GM23338 (cell line): Measurements from ENCODE around the gene COL4A2. TPM values are rescaled to one million over a fixed set of nuclear protein-coding genes. Genes with fewer than 3 reads are reported as not detected.

ENCODE experiments used
- ATAC-seq: fragments of 200-7000 bp; cut with Tn5 transposase; 3 replicates; pipeline ENCODE4 v1.9.1; 2020
- DNase-seq: peaks from one replicate; pipeline ENCODE4 v3.0.0-alpha.2; 2015; ENCODE audit warnings: low spot score
- H2AFZ ChIP-seq: fragments of 200-600 bp; sonication (generic); 2 replicates; pipeline ENCODE4 v1.8.0; 2016; ENCODE audit warnings: antibody characterized with exemption, mild to moderate bottlenecking, moderate library complexity
- H3F3A ChIP-seq: fragments of 200-600 bp; sonication (generic); replicated peaks from 2 replicates; pipeline ENCODE4 v1.8.0; 2017; ENCODE audit warnings: antibody characterized with exemption, mixed run types, low read depth
- H3K27ac ChIP-seq: fragments of 200-600 bp; sonication (generic); 2 replicates; pipeline ENCODE4 v1.6.1; 2016; ENCODE audit warnings: low read depth
- H3K27me3 ChIP-seq: fragments of 200-600 bp; sonication (generic); 2 replicates; pipeline ENCODE4 v1.8.0; 2016; ENCODE audit warnings: mild to moderate bottlenecking, mixed run types, moderate library complexity; ENCODE audit not compliant: insufficient read depth
- H3K36me3 ChIP-seq: fragments of 200-600 bp; sonication (generic); 2 replicates; pipeline ENCODE4 v1.8.0; 2016; ENCODE audit warnings: mild to moderate bottlenecking; ENCODE audit not compliant: insufficient read depth
- H3K4me1 ChIP-seq: fragments of 200-600 bp; sonication (generic); 2 replicates; pipeline ENCODE4 v1.8.0; 2016; ENCODE audit warnings: mild to moderate bottlenecking, moderate library complexity; ENCODE audit not compliant: insufficient read depth
- H3K4me2 ChIP-seq: fragments of 200-600 bp; sonication (generic); 2 replicates; pipeline ENCODE4 v1.7.1; 2017; ENCODE audit warnings: mixed run types
- H3K4me3 ChIP-seq: fragments of 200-600 bp; sonication (generic); 2 replicates; pipeline ENCODE4 v1.6.1; 2016; ENCODE audit warnings: mixed run types
- H3K79me2 ChIP-seq: fragments of 200-600 bp; sonication (generic); replicated peaks from 2 replicates; pipeline ENCODE4 v1.8.0; 2017; ENCODE audit warnings: mild to moderate bottlenecking; ENCODE audit not compliant: insufficient read depth
- H3K9me2 ChIP-seq: fragments of 200-600 bp; sonication (generic); 2 replicates; pipeline ENCODE4 v1.8.0; 2017; ENCODE audit not compliant: insufficient read depth
- H4K20me1 ChIP-seq: fragments of 200-600 bp; sonication (generic); replicated peaks from 2 replicates; pipeline ENCODE4 v1.8.0; 2017; ENCODE audit warnings: mild to moderate bottlenecking; ENCODE audit not compliant: insufficient read depth
- H3K27ac Mint-ChIP-seq: 2 replicates; pipeline ENCODE4 v1.8.0; 2020; ENCODE audit warnings: inconsistent platforms, mild to moderate bottlenecking, moderate library complexity, mixed read lengths
- H3K27me3 Mint-ChIP-seq: 3 replicates; pipeline ENCODE4 v1.8.0; 2022; ENCODE audit warnings: low read depth, mild to moderate bottlenecking, moderate library complexity, mixed read lengths, inconsistent platforms; ENCODE audit not compliant: insufficient read depth, poor library complexity
- H3K36me3 Mint-ChIP-seq: 3 replicates; pipeline ENCODE4 v1.8.0; 2021; ENCODE audit warnings: low read depth, mild to moderate bottlenecking, inconsistent platforms, moderate library complexity, mixed read lengths
- H3K4me1 Mint-ChIP-seq: 3 replicates; pipeline ENCODE4 v1.8.0; 2020; ENCODE audit warnings: mild to moderate bottlenecking, inconsistent platforms, mixed read lengths
- H3K4me3 Mint-ChIP-seq: 3 replicates; pipeline ENCODE4 v1.8.0; 2021; ENCODE audit warnings: moderate library complexity, mild to moderate bottlenecking, inconsistent platforms, mixed read lengths
- H3K9me3 Mint-ChIP-seq: 3 replicates; pipeline ENCODE4 v1.8.0; 2020; ENCODE audit warnings: moderate library complexity, mild to moderate bottlenecking, inconsistent platforms, mixed read lengths
- CREB1 ChIP-seq: fragments of 250-450 bp; sonication (Bioruptor Pico); IDR thresholded peaks from 2 replicates; pipeline ENCODE4 v1.5.0; 2020; ENCODE audit warnings: low read depth, mild to moderate bottlenecking, moderate library complexity
- EZH2 ChIP-seq: fragments of 200-600 bp; sonication (generic); IDR thresholded peaks from one replicate; pipeline ENCODE4 v1.8.0; 2017; ENCODE audit warnings: antibody characterized with exemption, mild to moderate bottlenecking, low read depth; ENCODE audit not compliant: unreplicated experiment
- EZH2phosphoT487 ChIP-seq: fragments of 200-600 bp; sonication (generic); IDR thresholded peaks from one replicate; pipeline ENCODE4 v1.8.1; 2018; ENCODE audit warnings: antibody characterized with exemption; ENCODE audit not compliant: unreplicated experiment
- JUNB ChIP-seq: IDR thresholded peaks from one replicate; pipeline ENCODE4 v1.6.1; 2016; ENCODE audit warnings: antibody characterized with exemption; ENCODE audit not compliant: unreplicated experiment
- NANOG ChIP-seq: IDR thresholded peaks from 2 replicates; pipeline ENCODE4 v1.6.1; 2016; ENCODE audit warnings: antibody characterized with exemption, borderline replicate concordance
- POLR2AphosphoS5 ChIP-seq: IDR thresholded peaks from 2 replicates; pipeline ENCODE4 v1.6.1; 2016; ENCODE audit warnings: antibody characterized with exemption, low read depth
- STAT1 ChIP-seq: IDR thresholded peaks from one replicate; pipeline ENCODE4 v1.6.1; 2016; ENCODE audit warnings: antibody characterized with exemption; ENCODE audit not compliant: unreplicated experiment
- ZNF114 ChIP-seq: fragments of 250-450 bp; sonication (Bioruptor Pico); IDR thresholded peaks from 2 replicates; pipeline ENCODE4 v1.5.0; 2020; ENCODE audit warnings: mild to moderate bottlenecking, moderate library complexity
- ZNF331 ChIP-seq: fragments of 250-450 bp; sonication (Bioruptor Pico); IDR thresholded peaks from 2 replicates; pipeline ENCODE4 v1.5.0; 2020; ENCODE audit warnings: low read depth, mild to moderate bottlenecking, moderate library complexity
- polyA plus RNA-seq: library from polyadenylated mRNA; unstranded; fragments of >200 nt; fragmentation: Nextera tagmentation; extraction: Ambion mirVana; gene quantifications from 2 replicates; pipeline ENCODE4 v1.2.1, GENCODE V29; 2016
- total RNA-seq: library from RNA; depleted of rRNA; stranded (reverse); fragments of >200 nt; shearing (Covaris generic); gene quantifications from 2 replicates; pipeline ENCODE4 v1.2.3, GENCODE V29; 2014
- TF ChIP-seq, protein P1 (sequence below): fragments of 250-450 bp; sonication (Bioruptor Pico); IDR thresholded peaks from 2 replicates; pipeline ENCODE4 v1.5.0; 2020; ENCODE audit warnings: mild to moderate bottlenecking, moderate library complexity
- TF ChIP-seq, protein P2 (sequence below): IDR thresholded peaks from one replicate; pipeline ENCODE4 v1.6.1; 2018; ENCODE audit warnings: antibody characterized with exemption; ENCODE audit not compliant: unreplicated experiment
- TF ChIP-seq, protein P3 (sequence below): IDR thresholded peaks from 2 replicates; pipeline ENCODE4 v1.6.1; 2016; ENCODE audit warnings: antibody characterized with exemption
- TF ChIP-seq, protein P4 (sequence below), 2 experiments: fragments of 200-600 bp in 1 of 2; sonication (generic) in 1 of 2; conservative IDR thresholded peaks; 2 replicates each; pipeline versions ENCODE4 v1.5.1 to v1.6.1; 2016 to 2017; ENCODE audit warnings: antibody characterized with exemption in 2 of 2, low read depth in 2 of 2, mild to moderate bottlenecking in 2 of 2, moderate library complexity in 1 of 2

The COL4A2 gene
- total and polyA plus RNA-seq, 2 experiments from 2014 or later: 37.4 to 131 TPM

DNA sequence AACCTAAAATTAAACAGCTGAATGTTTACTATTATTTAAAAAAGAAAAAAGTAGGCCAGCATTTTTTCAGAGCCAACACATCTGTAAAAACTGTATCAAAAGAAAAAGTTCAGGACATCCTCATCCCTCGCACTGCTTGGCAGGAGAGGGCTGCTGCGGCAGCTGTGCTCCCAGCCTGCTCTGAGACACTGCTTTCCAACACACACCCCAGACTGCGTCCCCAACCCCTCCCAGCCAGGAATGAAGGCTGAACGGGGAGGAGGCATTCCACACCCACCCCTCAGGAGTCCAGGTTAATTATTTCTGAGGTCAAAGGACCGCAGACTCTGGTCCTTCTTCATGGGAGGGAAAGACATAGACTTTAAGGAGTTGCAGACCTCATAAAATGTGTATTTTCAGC lies 43.2 kb upstream of the COL4A2 start:
- peaks cover 67% of the 10 kb centered on the region for H3K4me1 Mint-ChIP-seq
- H3K9me3 Mint-ChIP-seq: no peaks in the 10 kb centered on the region
- H3K27ac Mint-ChIP-seq: no peak overlapping the region
- DNase-seq (no peak), ATAC-seq (peak; percentile 4; the same call in 1 of the 3 replicates)
- no peaks in the 10 kb centered on the region for H3F3A ChIP-seq
- no peak overlapping the region for H2AFZ ChIP-seq
- no peaks in the 10 kb centered on the region for H4K20me1 ChIP-seq
- H3K36me3 ChIP-seq: no peaks in the 10 kb centered on the region
- no peaks in the 10 kb centered on the region for H3K36me3 Mint-ChIP-seq
- H3K27me3 ChIP-seq: no peaks in the 10 kb centered on the region
- 0 out of 2 replicates have a peak overlapping the region, but pooled peaks have one; percentile 66 for H3K27ac ChIP-seq
- no peak overlapping the region for H3K4me2 ChIP-seq
- no peaks in the 10 kb centered on the region for H3K9me2 ChIP-seq
- H3K4me3 Mint-ChIP-seq: no peak overlapping the region
- H3K4me3 ChIP-seq: no peak overlapping the region
- peaks cover 10% of the 10 kb centered on the region for H3K27me3 Mint-ChIP-seq
- peaks cover 46% of the 10 kb centered on the region for H3K4me1 ChIP-seq
- peaks cover 36% of the 10 kb centered on the region for H3K79me2 ChIP-seq
- TF ChIP-seq JUNB (no peak), ZNF331 (CRISPR knock-in tag) (no peak), NANOG (no peak), POLR2AphosphoS5 (no peak), EZH2phosphoT487 (no peak), CREB1 (CRISPR knock-in tag) (no peak), ZNF114 (CRISPR knock-in tag) (no peak), STAT1 (no peak), EZH2 (no peak)
- TF ChIP-seq, protein P1, sequence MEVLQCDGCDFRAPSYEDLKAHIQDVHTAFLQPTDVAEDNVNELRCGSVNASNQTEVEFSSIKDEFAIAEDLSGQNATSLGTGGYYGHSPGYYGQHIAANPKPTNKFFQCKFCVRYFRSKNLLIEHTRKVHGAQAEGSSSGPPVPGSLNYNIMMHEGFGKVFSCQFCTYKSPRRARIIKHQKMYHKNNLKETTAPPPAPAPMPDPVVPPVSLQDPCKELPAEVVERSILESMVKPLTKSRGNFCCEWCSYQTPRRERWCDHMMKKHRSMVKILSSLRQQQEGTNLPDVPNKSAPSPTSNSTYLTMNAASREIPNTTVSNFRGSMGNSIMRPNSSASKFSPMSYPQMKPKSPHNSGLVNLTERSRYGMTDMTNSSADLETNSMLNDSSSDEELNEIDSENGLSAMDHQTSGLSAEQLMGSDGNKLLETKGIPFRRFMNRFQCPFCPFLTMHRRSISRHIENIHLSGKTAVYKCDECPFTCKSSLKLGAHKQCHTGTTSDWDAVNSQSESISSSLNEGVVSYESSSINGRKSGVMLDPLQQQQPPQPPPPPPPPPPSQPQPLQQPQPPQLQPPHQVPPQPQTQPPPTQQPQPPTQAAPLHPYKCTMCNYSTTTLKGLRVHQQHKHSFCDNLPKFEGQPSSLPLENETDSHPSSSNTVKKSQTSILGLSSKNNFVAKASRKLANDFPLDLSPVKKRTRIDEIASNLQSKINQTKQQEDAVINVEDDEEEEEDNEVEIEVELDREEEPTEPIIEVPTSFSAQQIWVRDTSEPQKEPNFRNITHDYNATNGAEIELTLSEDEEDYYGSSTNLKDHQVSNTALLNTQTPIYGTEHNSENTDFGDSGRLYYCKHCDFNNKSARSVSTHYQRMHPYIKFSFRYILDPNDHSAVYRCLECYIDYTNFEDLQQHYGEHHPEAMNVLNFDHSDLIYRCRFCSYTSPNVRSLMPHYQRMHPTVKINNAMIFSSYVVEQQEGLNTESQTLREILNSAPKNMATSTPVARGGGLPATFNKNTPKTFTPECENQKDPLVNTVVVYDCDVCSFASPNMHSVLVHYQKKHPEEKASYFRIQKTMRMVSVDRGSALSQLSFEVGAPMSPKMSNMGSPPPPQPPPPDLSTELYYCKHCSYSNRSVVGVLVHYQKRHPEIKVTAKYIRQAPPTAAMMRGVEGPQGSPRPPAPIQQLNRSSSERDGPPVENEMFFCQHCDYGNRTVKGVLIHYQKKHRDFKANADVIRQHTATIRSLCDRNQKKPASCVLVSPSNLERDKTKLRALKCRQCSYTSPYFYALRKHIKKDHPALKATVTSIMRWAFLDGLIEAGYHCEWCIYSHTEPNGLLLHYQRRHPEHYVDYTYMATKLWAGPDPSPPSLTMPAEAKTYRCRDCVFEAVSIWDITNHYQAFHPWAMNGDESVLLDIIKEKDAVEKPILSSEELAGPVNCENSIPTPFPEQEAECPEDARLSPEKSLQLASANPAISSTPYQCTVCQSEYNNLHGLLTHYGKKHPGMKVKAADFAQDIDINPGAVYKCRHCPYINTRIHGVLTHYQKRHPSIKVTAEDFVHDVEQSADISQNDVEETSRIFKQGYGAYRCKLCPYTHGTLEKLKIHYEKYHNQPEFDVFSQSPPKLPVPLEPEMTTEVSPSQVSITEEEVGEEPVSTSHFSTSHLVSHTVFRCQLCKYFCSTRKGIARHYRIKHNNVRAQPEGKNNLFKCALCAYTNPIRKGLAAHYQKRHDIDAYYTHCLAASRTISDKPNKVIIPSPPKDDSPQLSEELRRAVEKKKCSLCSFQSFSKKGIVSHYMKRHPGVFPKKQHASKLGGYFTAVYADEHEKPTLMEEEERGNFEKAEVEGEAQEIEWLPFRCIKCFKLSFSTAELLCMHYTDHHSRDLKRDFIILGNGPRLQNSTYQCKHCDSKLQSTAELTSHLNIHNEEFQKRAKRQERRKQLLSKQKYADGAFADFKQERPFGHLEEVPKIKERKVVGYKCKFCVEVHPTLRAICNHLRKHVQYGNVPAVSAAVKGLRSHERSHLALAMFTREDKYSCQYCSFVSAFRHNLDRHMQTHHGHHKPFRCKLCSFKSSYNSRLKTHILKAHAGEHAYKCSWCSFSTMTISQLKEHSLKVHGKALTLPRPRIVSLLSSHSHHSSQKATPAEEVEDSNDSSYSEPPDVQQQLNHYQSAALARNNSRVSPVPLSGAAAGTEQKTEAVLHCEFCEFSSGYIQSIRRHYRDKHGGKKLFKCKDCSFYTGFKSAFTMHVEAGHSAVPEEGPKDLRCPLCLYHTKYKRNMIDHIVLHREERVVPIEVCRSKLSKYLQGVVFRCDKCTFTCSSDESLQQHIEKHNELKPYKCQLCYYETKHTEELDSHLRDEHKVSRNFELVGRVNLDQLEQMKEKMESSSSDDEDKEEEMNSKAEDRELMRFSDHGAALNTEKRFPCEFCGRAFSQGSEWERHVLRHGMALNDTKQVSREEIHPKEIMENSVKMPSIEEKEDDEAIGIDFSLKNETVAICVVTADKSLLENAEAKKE (CRISPR knock-in tag): no peak
- TF ChIP-seq, protein P2, sequence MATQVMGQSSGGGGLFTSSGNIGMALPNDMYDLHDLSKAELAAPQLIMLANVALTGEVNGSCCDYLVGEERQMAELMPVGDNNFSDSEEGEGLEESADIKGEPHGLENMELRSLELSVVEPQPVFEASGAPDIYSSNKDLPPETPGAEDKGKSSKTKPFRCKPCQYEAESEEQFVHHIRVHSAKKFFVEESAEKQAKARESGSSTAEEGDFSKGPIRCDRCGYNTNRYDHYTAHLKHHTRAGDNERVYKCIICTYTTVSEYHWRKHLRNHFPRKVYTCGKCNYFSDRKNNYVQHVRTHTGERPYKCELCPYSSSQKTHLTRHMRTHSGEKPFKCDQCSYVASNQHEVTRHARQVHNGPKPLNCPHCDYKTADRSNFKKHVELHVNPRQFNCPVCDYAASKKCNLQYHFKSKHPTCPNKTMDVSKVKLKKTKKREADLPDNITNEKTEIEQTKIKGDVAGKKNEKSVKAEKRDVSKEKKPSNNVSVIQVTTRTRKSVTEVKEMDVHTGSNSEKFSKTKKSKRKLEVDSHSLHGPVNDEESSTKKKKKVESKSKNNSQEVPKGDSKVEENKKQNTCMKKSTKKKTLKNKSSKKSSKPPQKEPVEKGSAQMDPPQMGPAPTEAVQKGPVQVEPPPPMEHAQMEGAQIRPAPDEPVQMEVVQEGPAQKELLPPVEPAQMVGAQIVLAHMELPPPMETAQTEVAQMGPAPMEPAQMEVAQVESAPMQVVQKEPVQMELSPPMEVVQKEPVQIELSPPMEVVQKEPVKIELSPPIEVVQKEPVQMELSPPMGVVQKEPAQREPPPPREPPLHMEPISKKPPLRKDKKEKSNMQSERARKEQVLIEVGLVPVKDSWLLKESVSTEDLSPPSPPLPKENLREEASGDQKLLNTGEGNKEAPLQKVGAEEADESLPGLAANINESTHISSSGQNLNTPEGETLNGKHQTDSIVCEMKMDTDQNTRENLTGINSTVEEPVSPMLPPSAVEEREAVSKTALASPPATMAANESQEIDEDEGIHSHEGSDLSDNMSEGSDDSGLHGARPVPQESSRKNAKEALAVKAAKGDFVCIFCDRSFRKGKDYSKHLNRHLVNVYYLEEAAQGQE: no peak
- TF ChIP-seq, protein P3, sequence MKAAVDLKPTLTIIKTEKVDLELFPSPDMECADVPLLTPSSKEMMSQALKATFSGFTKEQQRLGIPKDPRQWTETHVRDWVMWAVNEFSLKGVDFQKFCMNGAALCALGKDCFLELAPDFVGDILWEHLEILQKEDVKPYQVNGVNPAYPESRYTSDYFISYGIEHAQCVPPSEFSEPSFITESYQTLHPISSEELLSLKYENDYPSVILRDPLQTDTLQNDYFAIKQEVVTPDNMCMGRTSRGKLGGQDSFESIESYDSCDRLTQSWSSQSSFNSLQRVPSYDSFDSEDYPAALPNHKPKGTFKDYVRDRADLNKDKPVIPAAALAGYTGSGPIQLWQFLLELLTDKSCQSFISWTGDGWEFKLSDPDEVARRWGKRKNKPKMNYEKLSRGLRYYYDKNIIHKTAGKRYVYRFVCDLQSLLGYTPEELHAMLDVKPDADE: no peak
- TF ChIP-seq, protein P4, sequence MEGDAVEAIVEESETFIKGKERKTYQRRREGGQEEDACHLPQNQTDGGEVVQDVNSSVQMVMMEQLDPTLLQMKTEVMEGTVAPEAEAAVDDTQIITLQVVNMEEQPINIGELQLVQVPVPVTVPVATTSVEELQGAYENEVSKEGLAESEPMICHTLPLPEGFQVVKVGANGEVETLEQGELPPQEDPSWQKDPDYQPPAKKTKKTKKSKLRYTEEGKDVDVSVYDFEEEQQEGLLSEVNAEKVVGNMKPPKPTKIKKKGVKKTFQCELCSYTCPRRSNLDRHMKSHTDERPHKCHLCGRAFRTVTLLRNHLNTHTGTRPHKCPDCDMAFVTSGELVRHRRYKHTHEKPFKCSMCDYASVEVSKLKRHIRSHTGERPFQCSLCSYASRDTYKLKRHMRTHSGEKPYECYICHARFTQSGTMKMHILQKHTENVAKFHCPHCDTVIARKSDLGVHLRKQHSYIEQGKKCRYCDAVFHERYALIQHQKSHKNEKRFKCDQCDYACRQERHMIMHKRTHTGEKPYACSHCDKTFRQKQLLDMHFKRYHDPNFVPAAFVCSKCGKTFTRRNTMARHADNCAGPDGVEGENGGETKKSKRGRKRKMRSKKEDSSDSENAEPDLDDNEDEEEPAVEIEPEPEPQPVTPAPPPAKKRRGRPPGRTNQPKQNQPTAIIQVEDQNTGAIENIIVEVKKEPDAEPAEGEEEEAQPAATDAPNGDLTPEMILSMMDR (conservative IDR thresholded peaks at IDR 0.05; ENCODE audit: low read depth in 2 of 2): no peak
